ENCODE measurements around the gene ACSF3. TPM values are rescaled to one million over a fixed set of nuclear protein-coding genes. Genes with fewer than 3 reads are reported as not detected.
"Not testable (repeated sequence)": the region's sequence is repeated elsewhere in the genome, so short reads cannot be mapped to it uniquely, and the experiment has no call there.

The ACSF3 gene
- total RNA-seq, 1 experiment from 2014 or later: 33.5 TPM

GRCh38 chr16:89187032-89187769 is 93.5 kb downstream of the ACSF3 start:
- ATAC-seq: no peak
- Histone ChIP-seq H3K9me3 (ENCODE audit: low read length) (no peaks in the 10 kb centered on the region), H3F3A (ENCODE audit: low read length, unreplicated experiment) (no peaks in the 10 kb centered on the region), H3K4me2 (ENCODE audit: low read length) (no peak overlapping the region), H3K27ac (ENCODE audit: low read length) (no peak overlapping the region), H3K36me3 (ENCODE audit: low read depth, low read length) (no peaks in the 10 kb centered on the region), H3K4me3 (ENCODE audit: low read length) (no peak overlapping the region), H4K20me1 (ENCODE audit: low read length) (no peaks in the 10 kb centered on the region), H3K79me2 (ENCODE audit: low read length) (no peaks in the 10 kb centered on the region), H3K9ac (ENCODE audit: low read length) (no peak overlapping the region), H3K27me3 (ENCODE audit: low read length) (no peaks in the 10 kb centered on the region), H3K9me2 (replicated peaks; ENCODE audit: low read length) (no peaks in the 10 kb centered on the region), H3K4me1 (ENCODE audit: insufficient read depth, low read length) (no peaks in the 10 kb centered on the region), H2AFZ (ENCODE audit: low read length) (no peak overlapping the region)
- intact Hi-C loops (cut with micrococcal nuclease): no loop called here
- CTCF ChIA-PET: no interaction called here
- BruUV-seq (replicated peaks): no TSS peak
- POLR2A ChIA-PET (ENCODE audit: unreplicated experiment): no interaction called here
- no peak for DNase-seq
- TF ChIP-seq EZH2phosphoT487 (IDR thresholded peaks at IDR 0.05; ENCODE audit: borderline replicate concordance, low read length): no peak
- TF ChIP-seq EZH2 (IDR thresholded peaks at IDR 0.05; ENCODE audit: low read length, unreplicated experiment): no peak
- no peak for TF ChIP-seq CTCF (conservative IDR thresholded peaks at IDR 0.05; ENCODE audit: low read depth, low read length)

GRCh38 chr16:89187770-89188392 is 94.2 kb downstream of the ACSF3 start:
- no peak overlapping the region for H3K4me2 ChIP-seq (ENCODE audit: low read length)
- H3K4me3 ChIP-seq (ENCODE audit: low read length): no peak overlapping the region
- no peaks in the 10 kb centered on the region for H3K4me1 ChIP-seq (ENCODE audit: insufficient read depth, low read length)
- no peak overlapping the region for H3K9ac ChIP-seq (ENCODE audit: low read length)
- H3K9me3 ChIP-seq (ENCODE audit: low read length): no peaks in the 10 kb centered on the region
- TF ChIP-seq CTCF (conservative IDR thresholded peaks at IDR 0.05; ENCODE audit: low read depth, low read length) (no peak), EZH2 (IDR thresholded peaks at IDR 0.05; ENCODE audit: low read length, unreplicated experiment) (no peak), EZH2phosphoT487 (IDR thresholded peaks at IDR 0.05; ENCODE audit: borderline replicate concordance, low read length) (no peak)
- BruUV-seq (replicated peaks): no TSS peak
- intact Hi-C loops (cut with micrococcal nuclease): no loop called here
- no peaks in the 10 kb centered on the region for H3K27me3 ChIP-seq (ENCODE audit: low read length)
- H2AFZ ChIP-seq (ENCODE audit: low read length): no peak overlapping the region
- ChIA-PET CTCF (no interaction called here), POLR2A (ENCODE audit: unreplicated experiment) (no interaction called here)
- H3K27ac ChIP-seq (ENCODE audit: low read length): no peak overlapping the region
- no peaks in the 10 kb centered on the region for H3F3A ChIP-seq (ENCODE audit: low read length, unreplicated experiment)
- DNase-seq (no peak), ATAC-seq (no peak)
- no peaks in the 10 kb centered on the region for H4K20me1 ChIP-seq (ENCODE audit: low read length)
- no peaks in the 10 kb centered on the region for H3K36me3 ChIP-seq (ENCODE audit: low read depth, low read length)
- H3K9me2 ChIP-seq (replicated peaks; ENCODE audit: low read length): no peaks in the 10 kb centered on the region
- H3K79me2 ChIP-seq (ENCODE audit: low read length): no peaks in the 10 kb centered on the region

GRCh38 chr16:89188471-89189357 is 95.1 kb downstream of the ACSF3 start:
- ATAC-seq; CTCF ChIA-PET; H3K4me3 ChIP-seq (ENCODE audit: low read length); H3F3A ChIP-seq (ENCODE audit: low read length, unreplicated experiment); H3K27ac ChIP-seq (ENCODE audit: low read length); POLR2A ChIA-PET (ENCODE audit: unreplicated experiment); H3K4me2 ChIP-seq (ENCODE audit: low read length); H3K27me3 ChIP-seq (ENCODE audit: low read length); H3K9ac ChIP-seq (ENCODE audit: low read length); H3K9me3 ChIP-seq (ENCODE audit: low read length); DNase-seq; H3K4me1 ChIP-seq (ENCODE audit: insufficient read depth, low read length); H3K79me2 ChIP-seq (ENCODE audit: low read length); H4K20me1 ChIP-seq (ENCODE audit: low read length); H3K36me3 ChIP-seq (ENCODE audit: low read depth, low read length); intact Hi-C loops (cut with micrococcal nuclease); H2AFZ ChIP-seq (ENCODE audit: low read length); BruUV-seq (replicated peaks); H3K9me2 ChIP-seq (replicated peaks; ENCODE audit: low read length): not testable (repeated sequence)
